HEK293 (cell line): ENCODE measurements around the gene ATP4A.
A peak's percentile ranks its signal among the peaks of the same experiment; 100 is the strongest.

Experiments used
- CTCF ChIA-PET: fragments of 350-600 bp; formaldehyde crosslinking; extraction: SDS; loops from one replicate; lab custom pipeline; 2021; ENCODE audit warnings: antibody characterized with exemption; lab: Yijun Ruan, JAX
- POLR2A ChIA-PET: fragments of 300-600 bp; formaldehyde crosslinking; extraction: SDS; loops from one replicate; lab custom pipeline; 2020; ENCODE audit warnings: antibody characterized with exemption, inconsistent platforms; lab: Yijun Ruan, JAX
- H3K27ac ChIP-seq: fragments of 200-500 bp; sonication (Bioruptor generic); 2 replicates; pipeline ENCODE4 v1.5.1; 2014; ENCODE audit warnings: low read depth, low read length, control low read depth, inconsistent platforms; ENCODE audit errors: extremely low read depth
- H3K36me3 ChIP-seq, 2 experiments: fragments of 200-500 bp in 1 of 2; sonication (Bioruptor generic) in 1 of 2; 1 replicate in 1 of 2; 2 replicates in 1 of 2; pipeline ENCODE4 v1.5.1; 2014 to 2017; ENCODE audit warnings: inconsistent platforms in 2 of 2, low read length in 2 of 2; ENCODE audit not compliant: control insufficient read depth in 2 of 2, insufficient read depth in 1 of 2
- H3K4me1 ChIP-seq: fragments of 200-500 bp; sonication (Bioruptor generic); 2 replicates; pipeline ENCODE4 v1.5.1; 2014; ENCODE audit warnings: mild to moderate bottlenecking, low read length, inconsistent platforms; ENCODE audit not compliant: control insufficient read depth, insufficient read depth
- H3K4me3 ChIP-seq: 2 replicates; pipeline ENCODE4 v1.5.1; 2011; ENCODE audit warnings: low read depth, mild to moderate bottlenecking, control low read depth, low read length, moderate library complexity
- H3K9me3 ChIP-seq: fragments of 200-500 bp; sonication (Bioruptor generic); 2 replicates; pipeline ENCODE4 v1.5.1; 2014; ENCODE audit warnings: low read depth, low read length, inconsistent platforms; ENCODE audit not compliant: control insufficient read depth, insufficient read depth
- GLI2 ChIP-seq: fragments of 450-650 bp; formaldehyde crosslinking; IDR thresholded peaks from 2 replicates; pipeline ENCODE4; 2017; ENCODE audit warnings: missing biosample characterization, missing genetic modification characterization, low read depth, borderline replicate concordance
- GLI4 ChIP-seq: fragments of 450-650 bp; formaldehyde crosslinking; IDR thresholded peaks from 2 replicates; pipeline ENCODE4 v1.5.1; 2016; ENCODE audit warnings: missing biosample characterization, missing genetic modification characterization
- GLIS1 ChIP-seq: fragments of 450-650 bp; formaldehyde crosslinking; IDR thresholded peaks from 2 replicates; pipeline ENCODE4 v1.5.1; 2016; ENCODE audit warnings: missing biosample characterization, missing genetic modification characterization
- MEIS1 ChIP-seq: sonication (generic); formaldehyde crosslinking; IDR thresholded peaks from 2 replicates; pipeline ENCODE4 v1.8.1; 2022; ENCODE audit warnings: missing genetic modification reagents, mild to moderate bottlenecking, borderline replicate concordance
- SCRT1 ChIP-seq: fragments of 450-650 bp; formaldehyde crosslinking; IDR thresholded peaks from 2 replicates; pipeline ENCODE4 v1.5.1; 2016; ENCODE audit warnings: missing biosample characterization, missing genetic modification characterization, borderline replicate concordance
- ZFP69B ChIP-seq: fragments of 450-650 bp; formaldehyde crosslinking; IDR thresholded peaks from 2 replicates; pipeline ENCODE4 v1.5.1; 2016; ENCODE audit warnings: missing biosample characterization, missing genetic modification characterization
- ZNF19 ChIP-seq: fragments of 450-650 bp; formaldehyde crosslinking; IDR thresholded peaks from 2 replicates; pipeline ENCODE4; 2016; ENCODE audit warnings: missing biosample characterization, missing genetic modification characterization, low read depth
- ZNF223 ChIP-seq: fragments of 450-650 bp; formaldehyde crosslinking; IDR thresholded peaks from 2 replicates; pipeline ENCODE4 v1.5.1; 2016; ENCODE audit warnings: missing biosample characterization, missing genetic modification characterization
- ZNF239 ChIP-seq: fragments of 450-650 bp; formaldehyde crosslinking; IDR thresholded peaks from 2 replicates; pipeline ENCODE4 v1.5.1; 2016; ENCODE audit warnings: missing biosample characterization, missing genetic modification characterization
- ZNF416 ChIP-seq: fragments of 450-650 bp; formaldehyde crosslinking; IDR thresholded peaks from 2 replicates; pipeline ENCODE4 v1.5.1; 2016; ENCODE audit warnings: missing biosample characterization, missing genetic modification characterization
- ZNF514 ChIP-seq: fragments of 450-650 bp; formaldehyde crosslinking; IDR thresholded peaks from 2 replicates; pipeline ENCODE4 v1.5.1; 2016; ENCODE audit warnings: missing biosample characterization, missing genetic modification characterization
- ZNF544 ChIP-seq: fragments of 450-650 bp; formaldehyde crosslinking; IDR thresholded peaks from 2 replicates; pipeline ENCODE4 v1.5.0; 2017; ENCODE audit warnings: missing biosample characterization, missing genetic modification characterization
- ZNF623 ChIP-seq: fragments of 450-650 bp; formaldehyde crosslinking; IDR thresholded peaks from 2 replicates; pipeline ENCODE4 v1.5.1; 2016; ENCODE audit warnings: missing biosample characterization, missing genetic modification characterization
- ZNF654 ChIP-seq: fragments of 450-650 bp; formaldehyde crosslinking; IDR thresholded peaks from 2 replicates; pipeline ENCODE4 v1.5.1; 2016; ENCODE audit warnings: low read depth, missing biosample characterization, missing genetic modification characterization
- ZNF777 ChIP-seq: fragments of 450-650 bp; formaldehyde crosslinking; IDR thresholded peaks from 2 replicates; pipeline ENCODE4 v1.5.1; 2017; ENCODE audit warnings: missing biosample characterization, missing genetic modification characterization, borderline replicate concordance
- TF ChIP-seq, protein P1 (sequence below): fragments of 450-650 bp; formaldehyde crosslinking; IDR thresholded peaks from 2 replicates; pipeline ENCODE4 v1.5.1; 2016; ENCODE audit warnings: missing biosample characterization, missing genetic modification characterization
- TF ChIP-seq, protein P2 (sequence below): fragments of 450-650 bp; formaldehyde crosslinking; IDR thresholded peaks from 2 replicates; pipeline ENCODE4 v1.5.1; 2016; ENCODE audit warnings: missing biosample characterization, missing genetic modification characterization
- TF ChIP-seq, protein P3 (sequence below): fragments of 450-650 bp; formaldehyde crosslinking; IDR thresholded peaks from 2 replicates; pipeline ENCODE4 v1.5.1; 2016; ENCODE audit warnings: missing biosample characterization, missing genetic modification characterization
- TF ChIP-seq, protein P4 (sequence below): fragments of 450-650 bp; formaldehyde crosslinking; IDR thresholded peaks from 2 replicates; pipeline ENCODE4 v1.5.1; 2016; ENCODE audit warnings: missing biosample characterization, missing genetic modification characterization

Gene ATP4A

DNA sequence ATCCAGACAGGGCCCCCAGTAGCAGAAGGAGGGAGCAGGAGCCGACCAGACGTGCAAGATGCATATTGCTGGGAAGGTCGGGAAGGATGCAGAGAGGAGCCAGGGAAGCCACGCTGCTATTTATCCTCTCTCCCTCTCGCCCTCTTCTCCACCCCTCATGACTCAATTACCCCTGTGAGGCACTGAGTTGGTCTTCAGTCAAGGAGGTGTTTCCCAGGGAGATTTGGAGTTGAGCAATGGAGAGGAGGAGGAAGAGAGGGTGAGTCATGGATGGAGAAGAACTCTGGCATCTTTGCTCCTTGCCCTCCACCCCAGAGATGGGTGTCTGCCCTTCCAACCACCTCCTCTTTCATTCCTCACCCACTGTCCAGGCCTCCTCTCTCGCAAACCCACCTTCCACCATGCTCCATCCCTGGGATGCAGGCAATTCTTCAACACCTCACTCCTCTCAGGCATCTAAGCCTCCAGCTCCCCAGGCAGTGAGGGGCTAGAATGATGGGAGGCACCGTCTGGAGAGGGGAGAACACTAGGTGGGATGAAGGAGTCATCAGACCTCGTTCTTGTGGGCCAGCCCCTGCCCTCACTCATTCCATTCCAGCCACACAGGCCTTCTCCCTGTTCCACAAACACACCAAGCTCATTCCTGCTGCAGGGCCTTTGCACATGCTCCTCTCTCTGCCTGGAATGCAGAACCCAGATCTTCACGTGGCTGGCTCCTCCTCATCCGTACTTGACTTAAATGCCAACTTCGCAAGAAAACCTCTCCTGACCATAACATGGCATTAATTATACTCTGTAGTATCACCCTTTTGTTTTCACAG, 35.0 kb downstream of the ATP4A start, which contains the start of gene SBSN (continued):
- TF ChIP-seq, protein P1, sequence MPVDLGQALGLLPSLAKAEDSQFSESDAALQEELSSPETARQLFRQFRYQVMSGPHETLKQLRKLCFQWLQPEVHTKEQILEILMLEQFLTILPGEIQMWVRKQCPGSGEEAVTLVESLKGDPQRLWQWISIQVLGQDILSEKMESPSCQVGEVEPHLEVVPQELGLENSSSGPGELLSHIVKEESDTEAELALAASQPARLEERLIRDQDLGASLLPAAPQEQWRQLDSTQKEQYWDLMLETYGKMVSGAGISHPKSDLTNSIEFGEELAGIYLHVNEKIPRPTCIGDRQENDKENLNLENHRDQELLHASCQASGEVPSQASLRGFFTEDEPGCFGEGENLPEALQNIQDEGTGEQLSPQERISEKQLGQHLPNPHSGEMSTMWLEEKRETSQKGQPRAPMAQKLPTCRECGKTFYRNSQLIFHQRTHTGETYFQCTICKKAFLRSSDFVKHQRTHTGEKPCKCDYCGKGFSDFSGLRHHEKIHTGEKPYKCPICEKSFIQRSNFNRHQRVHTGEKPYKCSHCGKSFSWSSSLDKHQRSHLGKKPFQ: no peak
- TF ChIP-seq SCRT1 (tag by site-specific recombination) (no peak), ZNF223 (tag by site-specific recombination) (no peak), ZNF777 (no peak), ZNF514 (tag by site-specific recombination) (no peak), ZNF654 (tag by site-specific recombination) (no peak)

DNA sequence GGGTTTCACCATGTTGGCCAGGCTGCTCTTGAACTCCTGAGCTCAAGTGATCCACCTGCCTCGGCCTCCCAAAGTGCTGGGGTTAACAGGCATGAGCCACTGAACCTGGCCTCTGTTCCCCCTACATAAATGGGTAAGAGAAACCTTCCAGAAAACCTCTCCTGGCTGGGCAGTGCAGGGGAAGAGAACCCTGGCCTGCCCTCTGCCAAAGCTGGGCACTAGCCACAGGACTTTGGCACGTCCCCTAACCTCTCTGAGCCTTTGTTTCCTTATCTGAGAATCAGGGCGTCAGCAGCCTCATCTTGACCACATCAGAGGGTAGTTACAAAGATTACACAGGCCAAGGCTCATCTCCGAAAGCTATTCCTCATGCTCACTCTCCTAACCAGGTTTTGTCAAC, 37.6 kb downstream of the ATP4A start:
- POLR2A ChIA-PET: interaction anchor here (0.7 to 0.9 kb wide), 3 partner anchors 11 to 1305 kb away, joined by 3 to 4 read pairs (median 3); no protein-coding TSS in a partner anchor
- Histone ChIP-seq H3K4me3 (no peak overlapping the region), H3K27ac (no peak overlapping the region), H3K4me1 (0 out of 2 replicates have a peak, but pooled peaks cover 3% of the 10 kb centered on the region), H3K36me3 (no peaks in the 10 kb centered on the region; a peak in 1 of 3 replicates), H3K9me3 (no peaks in the 10 kb centered on the region)
- peak; percentile 94 for TF ChIP-seq ZNF623
- TF ChIP-seq, protein P2, sequence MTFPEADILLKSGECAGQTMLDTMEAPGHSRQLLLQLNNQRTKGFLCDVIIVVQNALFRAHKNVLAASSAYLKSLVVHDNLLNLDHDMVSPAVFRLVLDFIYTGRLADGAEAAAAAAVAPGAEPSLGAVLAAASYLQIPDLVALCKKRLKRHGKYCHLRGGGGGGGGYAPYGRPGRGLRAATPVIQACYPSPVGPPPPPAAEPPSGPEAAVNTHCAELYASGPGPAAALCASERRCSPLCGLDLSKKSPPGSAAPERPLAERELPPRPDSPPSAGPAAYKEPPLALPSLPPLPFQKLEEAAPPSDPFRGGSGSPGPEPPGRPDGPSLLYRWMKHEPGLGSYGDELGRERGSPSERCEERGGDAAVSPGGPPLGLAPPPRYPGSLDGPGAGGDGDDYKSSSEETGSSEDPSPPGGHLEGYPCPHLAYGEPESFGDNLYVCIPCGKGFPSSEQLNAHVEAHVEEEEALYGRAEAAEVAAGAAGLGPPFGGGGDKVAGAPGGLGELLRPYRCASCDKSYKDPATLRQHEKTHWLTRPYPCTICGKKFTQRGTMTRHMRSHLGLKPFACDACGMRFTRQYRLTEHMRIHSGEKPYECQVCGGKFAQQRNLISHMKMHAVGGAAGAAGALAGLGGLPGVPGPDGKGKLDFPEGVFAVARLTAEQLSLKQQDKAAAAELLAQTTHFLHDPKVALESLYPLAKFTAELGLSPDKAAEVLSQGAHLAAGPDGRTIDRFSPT (tag by site-specific recombination): no peak
- TF ChIP-seq MEIS1 (CRISPR knock-in tag): no peak
- no peak for TF ChIP-seq GLI4
- no peak for TF ChIP-seq GLI2 (tag by site-specific recombination)
- TF ChIP-seq, protein P3, sequence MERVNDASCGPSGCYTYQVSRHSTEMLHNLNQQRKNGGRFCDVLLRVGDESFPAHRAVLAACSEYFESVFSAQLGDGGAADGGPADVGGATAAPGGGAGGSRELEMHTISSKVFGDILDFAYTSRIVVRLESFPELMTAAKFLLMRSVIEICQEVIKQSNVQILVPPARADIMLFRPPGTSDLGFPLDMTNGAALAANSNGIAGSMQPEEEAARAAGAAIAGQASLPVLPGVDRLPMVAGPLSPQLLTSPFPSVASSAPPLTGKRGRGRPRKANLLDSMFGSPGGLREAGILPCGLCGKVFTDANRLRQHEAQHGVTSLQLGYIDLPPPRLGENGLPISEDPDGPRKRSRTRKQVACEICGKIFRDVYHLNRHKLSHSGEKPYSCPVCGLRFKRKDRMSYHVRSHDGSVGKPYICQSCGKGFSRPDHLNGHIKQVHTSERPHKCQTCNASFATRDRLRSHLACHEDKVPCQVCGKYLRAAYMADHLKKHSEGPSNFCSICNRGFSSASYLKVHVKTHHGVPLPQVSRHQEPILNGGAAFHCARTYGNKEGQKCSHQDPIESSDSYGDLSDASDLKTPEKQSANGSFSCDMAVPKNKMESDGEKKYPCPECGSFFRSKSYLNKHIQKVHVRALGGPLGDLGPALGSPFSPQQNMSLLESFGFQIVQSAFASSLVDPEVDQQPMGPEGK: no peak
- TF ChIP-seq ZNF416: no peak
- no peak for TF ChIP-seq ZNF19
- TF ChIP-seq ZNF544 (tag by site-specific recombination): no peak
- CTCF ChIA-PET: interaction anchor here (0.6 to 1.4 kb wide), 4 partner anchors 14 to 173 kb away, joined by 4 to 7 read pairs (median 4); no protein-coding TSS in a partner anchor

DNA sequence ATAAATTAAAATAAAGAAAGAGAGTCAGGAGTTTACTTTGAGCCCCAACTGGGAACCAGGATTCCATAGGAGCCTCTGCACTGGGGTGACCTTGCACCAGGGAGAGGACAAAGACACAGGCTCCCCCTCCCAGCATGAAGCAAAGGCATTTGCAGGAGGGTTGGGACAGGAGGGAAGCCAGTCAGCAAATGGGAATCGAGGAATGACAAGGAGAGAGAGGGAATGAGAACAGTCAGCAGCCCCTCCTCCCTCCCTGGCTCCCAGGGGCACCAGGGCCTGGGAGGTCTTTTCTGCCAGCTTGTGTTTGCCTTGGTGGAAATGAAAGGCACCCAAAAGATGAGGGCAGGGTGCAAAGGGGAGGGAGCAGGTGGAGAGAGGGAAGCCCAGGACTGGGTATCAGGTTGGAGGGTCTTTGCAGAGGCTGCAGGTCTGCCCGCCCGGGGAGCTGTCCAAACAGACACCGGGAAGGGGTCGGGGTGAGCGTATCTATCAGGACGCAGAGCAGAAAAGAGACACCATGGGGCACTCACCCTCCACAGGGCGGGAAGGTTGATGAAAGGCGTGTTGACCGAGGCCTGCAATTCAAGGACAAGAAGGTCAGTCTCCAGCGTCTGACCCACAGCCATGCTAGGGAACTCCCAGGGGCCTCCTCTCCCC, 39.1 kb downstream of the ATP4A start:
- TF ChIP-seq GLIS1 (peak; percentile 21; the same call in 1 of the 2 replicates), ZNF239 (tag by site-specific recombination) (no peak), ZFP69B (no peak)
- TF ChIP-seq, protein P4, sequence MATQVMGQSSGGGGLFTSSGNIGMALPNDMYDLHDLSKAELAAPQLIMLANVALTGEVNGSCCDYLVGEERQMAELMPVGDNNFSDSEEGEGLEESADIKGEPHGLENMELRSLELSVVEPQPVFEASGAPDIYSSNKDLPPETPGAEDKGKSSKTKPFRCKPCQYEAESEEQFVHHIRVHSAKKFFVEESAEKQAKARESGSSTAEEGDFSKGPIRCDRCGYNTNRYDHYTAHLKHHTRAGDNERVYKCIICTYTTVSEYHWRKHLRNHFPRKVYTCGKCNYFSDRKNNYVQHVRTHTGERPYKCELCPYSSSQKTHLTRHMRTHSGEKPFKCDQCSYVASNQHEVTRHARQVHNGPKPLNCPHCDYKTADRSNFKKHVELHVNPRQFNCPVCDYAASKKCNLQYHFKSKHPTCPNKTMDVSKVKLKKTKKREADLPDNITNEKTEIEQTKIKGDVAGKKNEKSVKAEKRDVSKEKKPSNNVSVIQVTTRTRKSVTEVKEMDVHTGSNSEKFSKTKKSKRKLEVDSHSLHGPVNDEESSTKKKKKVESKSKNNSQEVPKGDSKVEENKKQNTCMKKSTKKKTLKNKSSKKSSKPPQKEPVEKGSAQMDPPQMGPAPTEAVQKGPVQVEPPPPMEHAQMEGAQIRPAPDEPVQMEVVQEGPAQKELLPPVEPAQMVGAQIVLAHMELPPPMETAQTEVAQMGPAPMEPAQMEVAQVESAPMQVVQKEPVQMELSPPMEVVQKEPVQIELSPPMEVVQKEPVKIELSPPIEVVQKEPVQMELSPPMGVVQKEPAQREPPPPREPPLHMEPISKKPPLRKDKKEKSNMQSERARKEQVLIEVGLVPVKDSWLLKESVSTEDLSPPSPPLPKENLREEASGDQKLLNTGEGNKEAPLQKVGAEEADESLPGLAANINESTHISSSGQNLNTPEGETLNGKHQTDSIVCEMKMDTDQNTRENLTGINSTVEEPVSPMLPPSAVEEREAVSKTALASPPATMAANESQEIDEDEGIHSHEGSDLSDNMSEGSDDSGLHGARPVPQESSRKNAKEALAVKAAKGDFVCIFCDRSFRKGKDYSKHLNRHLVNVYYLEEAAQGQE: peak; percentile 88
- Histone ChIP-seq H3K36me3 (no peaks in the 10 kb centered on the region; a peak in 1 of 3 replicates), H3K4me3 (no peak overlapping the region), H3K27ac (no peak overlapping the region), H3K4me1 (0 out of 2 replicates have a peak, but pooled peaks cover 3% of the 10 kb centered on the region), H3K9me3 (no peaks in the 10 kb centered on the region)
- POLR2A ChIA-PET: interaction anchor here (0.5 kb wide), 1 partner anchor 14 kb away, joined by 3 read pairs; no protein-coding TSS in a partner anchor
- CTCF ChIA-PET: interaction anchor here (6.6 kb wide), 1 partner anchor 15 kb away, joined by 86 read pairs; no protein-coding TSS in a partner anchor
